Vagina (tissue), 2 donors: Measurements from ENCODE around the gene B4GAT1. TPM values are rescaled to one million over a fixed set of nuclear protein-coding genes. Genes with fewer than 3 reads are reported as not detected.
A peak's percentile ranks its signal among the peaks of the same experiment; 100 is the strongest.
"Not testable (repeated sequence)": the region's sequence is repeated elsewhere in the genome, so short reads cannot be mapped to it uniquely, and the experiment has no call there.

Source experiments
- DNase-seq, 2 donors: peaks; one replicate each; pipeline ENCODE4 v3.0.0-alpha.2; 2017; ENCODE audit errors: extremely low spot score in 2 of 2
- H3K27ac ChIP-seq: fragments of 200-600 bp; sonication (generic); one replicate; pipeline ENCODE4 v1.5.1; 2019
- H3K27me3 ChIP-seq: fragments of 200-600 bp; sonication (generic); one replicate; pipeline ENCODE4 v1.5.1; 2019
- H3K36me3 ChIP-seq, 2 donors: fragments of 200-600 bp; sonication (generic); one replicate each; pipeline ENCODE4 v1.5.1; 2017 to 2019
- H3K4me1 ChIP-seq: fragments of 200-600 bp; sonication (generic); one replicate; pipeline ENCODE4 v1.5.1; 2019
- H3K4me3 ChIP-seq, 2 donors: fragments of 200-600 bp; sonication (generic); 1 replicate in 1 of 2; 2 replicates in 1 of 2; pipeline ENCODE4 v1.5.1; 2016 to 2019
- H3K9me3 ChIP-seq: fragments of 200-600 bp; sonication (generic); one replicate; pipeline ENCODE4 v1.5.1; 2019
- POLR2A ChIP-seq, 2 donors: fragments of 450-650 bp; IDR thresholded peaks; one replicate each; pipeline ENCODE4 v1.6.1; 2017; ENCODE audit warnings: antibody characterized with exemption in 2 of 2, mild to moderate bottlenecking in 2 of 2, moderate library complexity in 2 of 2
- POLR2AphosphoS5 ChIP-seq, 2 donors: sonication (generic); formaldehyde crosslinking; IDR thresholded peaks; one replicate each; pipeline ENCODE4 v1.9.0; 2017; ENCODE audit warnings: antibody characterized with exemption in 2 of 2, mild to moderate bottlenecking in 2 of 2, low read depth in 1 of 2; ENCODE audit not compliant: insufficient read depth in 1 of 2
- intact Hi-C: fragments of 100-400 bp; cut with DNase I; formaldehyde crosslinking; loops from one replicate; pipeline ENCODE4 v1.15.1; 2023
- total RNA-seq: library from RNA; depleted of rRNA; stranded (reverse); fragments of >200 nt; gene quantifications from one replicate; pipeline ENCODE4 v1.2.3, GENCODE V29; 2016
- TF ChIP-seq, protein P1 (sequence below), 3 experiments: fragments of 450-650 bp in 2 of 3; fragments of 200-600 bp in 1 of 3; sonication (generic) in 1 of 3; IDR thresholded peaks; one replicate each; pipeline ENCODE4 v1.5.1; 2017 to 2019; ENCODE audit warnings: antibody characterized with exemption in 3 of 3, mild to moderate bottlenecking in 2 of 3, moderate library complexity in 2 of 3

Gene B4GAT1
- total RNA-seq, 1 donor from 2014 or later: 25.0 TPM

- no peaks in the 10 kb centered on the region for H3K36me3 ChIP-seq
- intact Hi-C loops: no loop called here
- no peaks in the 10 kb centered on the region for H3K27me3 ChIP-seq
- H3K9me3 ChIP-seq: no peaks in the 10 kb centered on the region
- no peak for TF ChIP-seq POLR2AphosphoS5 (IDR thresholded peaks at IDR 0.05; ENCODE audit: insufficient read depth in 1 of 2, low read depth in 1 of 2)
- DNase-seq: no peak
- H3K27ac ChIP-seq: no peak overlapping the region
- H3K4me1 ChIP-seq: peaks cover 67% of the 10 kb centered on the region
- H3K4me3 ChIP-seq: no peak overlapping the region
Measured at GRCh38 chr11:66323684-66324083, 23.7 kb downstream of the B4GAT1 start.

DNA sequence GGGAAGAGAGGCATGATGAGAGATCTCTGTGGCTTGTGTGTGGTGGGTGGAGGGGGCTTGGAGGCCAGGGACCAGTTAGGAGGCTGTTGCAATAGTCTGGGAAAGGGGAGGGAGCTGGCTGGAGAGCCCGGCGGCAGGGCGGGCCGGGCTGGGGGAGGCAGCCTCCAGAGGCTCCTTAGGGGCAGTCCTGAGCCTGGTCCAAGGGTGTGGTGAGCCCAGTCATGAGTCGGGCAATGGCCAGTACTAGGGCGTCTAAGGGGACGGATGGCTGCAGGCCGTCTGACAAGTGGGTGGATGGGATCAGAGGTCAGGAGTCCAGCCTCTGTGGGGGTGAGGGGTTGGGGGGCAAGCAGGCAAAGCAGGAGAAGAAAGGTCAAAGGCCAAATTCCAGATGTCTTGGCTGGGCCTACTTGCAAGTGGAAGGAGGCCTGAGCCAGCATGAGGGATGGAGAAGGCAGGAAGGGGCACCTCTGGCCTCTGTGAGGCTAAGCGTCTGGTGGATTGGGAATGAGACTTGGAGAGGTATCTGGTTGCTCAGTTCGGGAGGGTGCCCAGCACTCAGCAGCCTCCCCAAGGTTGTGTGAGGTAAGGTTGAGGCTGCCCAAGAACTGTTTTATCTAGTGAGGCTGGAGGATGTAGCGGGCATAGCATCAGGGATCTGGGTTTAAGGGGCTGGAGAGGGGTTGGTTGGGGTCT, 24.5 kb downstream of the B4GAT1 start:
- H3K4me1 ChIP-seq: peaks cover 68% of the 10 kb centered on the region
- no peaks in the 10 kb centered on the region for H3K27me3 ChIP-seq
- H3K4me3 ChIP-seq: no peak overlapping the region
- H3K27ac ChIP-seq: peak overlapping the region; percentile 74
- no peaks in the 10 kb centered on the region for H3K36me3 ChIP-seq
- peak in 1 of 2 donors; percentile 71 for TF ChIP-seq POLR2AphosphoS5 (IDR thresholded peaks at IDR 0.05; ENCODE audit: insufficient read depth in 1 of 2, low read depth in 1 of 2)
- TF ChIP-seq, protein P1, sequence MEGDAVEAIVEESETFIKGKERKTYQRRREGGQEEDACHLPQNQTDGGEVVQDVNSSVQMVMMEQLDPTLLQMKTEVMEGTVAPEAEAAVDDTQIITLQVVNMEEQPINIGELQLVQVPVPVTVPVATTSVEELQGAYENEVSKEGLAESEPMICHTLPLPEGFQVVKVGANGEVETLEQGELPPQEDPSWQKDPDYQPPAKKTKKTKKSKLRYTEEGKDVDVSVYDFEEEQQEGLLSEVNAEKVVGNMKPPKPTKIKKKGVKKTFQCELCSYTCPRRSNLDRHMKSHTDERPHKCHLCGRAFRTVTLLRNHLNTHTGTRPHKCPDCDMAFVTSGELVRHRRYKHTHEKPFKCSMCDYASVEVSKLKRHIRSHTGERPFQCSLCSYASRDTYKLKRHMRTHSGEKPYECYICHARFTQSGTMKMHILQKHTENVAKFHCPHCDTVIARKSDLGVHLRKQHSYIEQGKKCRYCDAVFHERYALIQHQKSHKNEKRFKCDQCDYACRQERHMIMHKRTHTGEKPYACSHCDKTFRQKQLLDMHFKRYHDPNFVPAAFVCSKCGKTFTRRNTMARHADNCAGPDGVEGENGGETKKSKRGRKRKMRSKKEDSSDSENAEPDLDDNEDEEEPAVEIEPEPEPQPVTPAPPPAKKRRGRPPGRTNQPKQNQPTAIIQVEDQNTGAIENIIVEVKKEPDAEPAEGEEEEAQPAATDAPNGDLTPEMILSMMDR (IDR thresholded peaks at IDR 0.05): no peak
- intact Hi-C loops: no loop called here
- H3K9me3 ChIP-seq: no peaks in the 10 kb centered on the region
- DNase-seq: no peak

DNA sequence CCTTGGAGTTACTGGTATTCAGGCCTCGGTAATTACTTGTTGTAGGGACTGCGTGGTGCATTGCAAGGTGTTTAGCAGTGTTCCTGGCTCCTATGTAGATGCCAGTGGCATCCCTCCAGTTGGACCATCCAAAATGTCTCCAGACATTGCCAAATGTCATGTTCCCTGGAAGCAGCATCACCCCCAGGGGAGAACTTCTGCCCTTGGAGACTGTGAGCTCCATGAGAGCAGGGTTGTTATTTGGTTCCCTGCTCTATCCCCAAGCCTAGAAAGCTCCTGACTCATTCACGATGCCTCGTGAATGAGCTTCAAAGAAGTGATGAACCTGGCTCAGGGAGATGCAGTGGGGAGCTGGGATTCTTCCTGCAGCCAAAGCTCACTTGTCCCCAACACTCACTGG, 25.8 kb downstream of the B4GAT1 start:
- H3K36me3 ChIP-seq: no peaks in the 10 kb centered on the region
- DNase-seq: no peak
- H3K4me3 ChIP-seq: no peak overlapping the region
- peak overlapping the region; percentile 74 for H3K27ac ChIP-seq
- TF ChIP-seq POLR2AphosphoS5 (IDR thresholded peaks at IDR 0.05; ENCODE audit: insufficient read depth in 1 of 2, low read depth in 1 of 2) (no peak), POLR2A (IDR thresholded peaks at IDR 0.05) (no peak)
- TF ChIP-seq, protein P1 (IDR thresholded peaks at IDR 0.05): no peak
- H3K4me1 ChIP-seq: peaks cover 68% of the 10 kb centered on the region
- no peaks in the 10 kb centered on the region for H3K9me3 ChIP-seq
- no peaks in the 10 kb centered on the region for H3K27me3 ChIP-seq
- intact Hi-C loops: no loop called here

- H3K27me3 ChIP-seq, intact Hi-C loops, H3K4me3 ChIP-seq, DNase-seq, H3K27ac ChIP-seq, H3K36me3 ChIP-seq, H3K9me3 ChIP-seq: not testable (repeated sequence)
- H3K4me1 ChIP-seq: peaks cover 69% of the 10 kb centered on the region
Measured at GRCh38 chr11:66320748-66321147, 26.7 kb downstream of the B4GAT1 start.

DNA sequence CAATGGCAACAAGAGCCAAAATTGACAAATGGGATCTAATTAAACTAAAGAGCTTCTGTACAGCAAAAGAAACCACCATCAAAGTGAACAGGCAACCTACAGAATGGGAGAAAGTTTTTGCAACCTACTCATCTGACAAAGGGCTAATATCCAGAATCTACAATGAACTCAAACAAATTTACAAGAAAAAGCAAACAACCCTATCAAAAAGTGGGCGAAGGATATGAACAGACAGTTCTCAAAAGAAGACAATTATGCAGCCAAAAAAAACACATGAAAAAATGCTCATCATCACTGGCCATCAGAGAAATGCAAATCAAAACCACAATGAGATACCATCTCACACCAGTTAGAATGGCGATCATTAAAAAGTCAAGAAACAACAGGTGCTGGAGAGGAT, 27.1 kb downstream of the B4GAT1 start:
- H3K27ac ChIP-seq, DNase-seq, intact Hi-C loops, H3K36me3 ChIP-seq, H3K27me3 ChIP-seq, H3K9me3 ChIP-seq, H3K4me3 ChIP-seq: not testable (repeated sequence)
- peaks cover 69% of the 10 kb centered on the region for H3K4me1 ChIP-seq

- TF ChIP-seq POLR2AphosphoS5 (IDR thresholded peaks at IDR 0.05; ENCODE audit: insufficient read depth in 1 of 2, low read depth in 1 of 2) (no peak), POLR2A (IDR thresholded peaks at IDR 0.05) (no peak)
- TF ChIP-seq, protein P1 (IDR thresholded peaks at IDR 0.05): no peak
- intact Hi-C loops: no loop called here
Measured at GRCh38 chr11:66318600-66318970, 28.8 kb downstream of the B4GAT1 start.

More at GRCh38 chr11:66318600-66318970, 28.8 kb downstream of the B4GAT1 start:
- H3K4me3 ChIP-seq: no peak overlapping the region
- no peak for DNase-seq
- H3K27me3 ChIP-seq: no peaks in the 10 kb centered on the region
- H3K36me3 ChIP-seq: no peaks in the 10 kb centered on the region
- H3K4me1 ChIP-seq: peaks cover 77% of the 10 kb centered on the region
- no peaks in the 10 kb centered on the region for H3K9me3 ChIP-seq
- peak overlapping the region; percentile 85 for H3K27ac ChIP-seq
